ENCODE results near the gene AFM. TPM values are rescaled to one million over a fixed set of nuclear protein-coding genes. Genes with fewer than 3 reads are reported as not detected.

Gene AFM
- total and polyA plus RNA-seq, 10 of the 15 experiments (the other 5 are each of a cell fraction or from before 2014, with no cell fraction given), result not detected

GRCh38 chr4:73438582-73439215 lies 42.8 kb upstream of the AFM start:
- CTCF ChIA-PET, result interaction anchor here (1.0 to 1.9 kb wide), 8 partner anchors 8 to 215 kb away, joined by 3 to 7 read pairs (median 4); no protein-coding TSS in a partner anchor
- Histone ChIP-seq H3K79me2 (ENCODE audit: control insufficient read depth, insufficient read depth, low read length) (no peaks in the 10 kb centered on the region), H3K4me1 (ENCODE audit: control insufficient read depth, insufficient read depth, low read length) (no peaks in the 10 kb centered on the region), H3K27me3 (replicated peaks in 1 of 2; ENCODE audit: control insufficient read depth in 2 of 2, insufficient read depth in 2 of 2, low read length in 1 of 2) (no peaks in the 10 kb centered on the region; a peak in 1 of 4 replicates), H4K20me1 (ENCODE audit: control insufficient read depth, insufficient read depth) (no peaks in the 10 kb centered on the region), H2AFZ (ENCODE audit: control insufficient read depth, low read depth, low read length) (no peak overlapping the region), H3K9me3 (replicated peaks; ENCODE audit: control insufficient read depth, insufficient read depth, low read length) (no peaks in the 10 kb centered on the region), H3K36me3 (ENCODE audit: control insufficient read depth in 2 of 2, insufficient read depth in 2 of 2, low read length in 1 of 2) (no peaks in the 10 kb centered on the region), H3K27ac (ENCODE audit: control insufficient read depth, insufficient read depth) (no peak overlapping the region), H3K4me2 (ENCODE audit: control insufficient read depth, insufficient read depth) (no peak overlapping the region), H3K9ac (ENCODE audit: control insufficient read depth, insufficient read depth, low read length) (no peak overlapping the region), H3K4me3 (no peak overlapping the region)
- ATAC-seq (no peak), FAIRE-seq (no peak), DNase-seq (ENCODE audit: low read depth, low spot score) (no peak)
- BruUV-seq (replicated peaks), result no TSS peak
- POLR2A ChIA-PET, result no interaction called here
- in situ Hi-C loops (cut with MboI) (no loop called here), intact Hi-C loops (cut with micrococcal nuclease; ENCODE audit: unreplicated experiment) (no loop called here)
- TF ChIP-seq CBFB (IDR thresholded peaks at IDR 0.05; ENCODE audit: low read depth) (no peak), NR2C2 (IDR thresholded peaks at IDR 0.05; ENCODE audit: borderline replicate concordance, control insufficient read depth, insufficient read length, low read depth) (no peak), CREM (IDR thresholded peaks at IDR 0.05; ENCODE audit: low read depth) (no peak), SIN3A (IDR thresholded peaks at IDR 0.05; ENCODE audit: low read depth, low read length) (no peak), FOS (IDR thresholded peaks at IDR 0.05; ENCODE audit: borderline replicate concordance, extremely low read depth, insufficient read length) (no peak), NFYB (IDR thresholded peaks at IDR 0.05; ENCODE audit: insufficient read depth, low read depth, low read length) (no peak), ZBTB33 (IDR thresholded peaks at IDR 0.05) (no peak), MXI1 (IDR thresholded peaks at IDR 0.05; ENCODE audit: low read depth, low read length) (no peak), ATF3 (IDR thresholded peaks at IDR 0.05; ENCODE audit: borderline replicate concordance, extremely low read depth, low read depth, low read length) (no peak), REST (IDR thresholded peaks at IDR 0.05; ENCODE audit: low read depth, low read length) (no peak), PAX5 (IDR thresholded peaks at IDR 0.05; ENCODE audit: borderline replicate concordance, low read depth, low read length) (no peak), MTA3 (IDR thresholded peaks at IDR 0.05; ENCODE audit: borderline replicate concordance, low read length) (no peak)
- RAD21 ChIA-PET (ENCODE audit: unreplicated experiment), result interaction anchor here (1.3 to 1.5 kb wide), 2 partner anchors 14 to 98 kb away, joined by 3 to 4 read pairs; no protein-coding TSS in a partner anchor
- SMC1A ChIA-PET (ENCODE audit: uncharacterized antibody, unreplicated experiment), result interaction anchor here (1.1 to 1.8 kb wide), 5 partner anchors 10 to 258 kb away, joined by 3 to 7 read pairs (median 3); no protein-coding TSS in a partner anchor
- 0% methylated on average over 2 of the region's 2 CpGs for WGBS (ENCODE audit: insufficient coverage, insufficient replicate concordance, low lambda C conversion rate, missing lambda C conversion rate)
